ENCODE data around the gene EEPD1.

EEPD1 gene

DNA sequence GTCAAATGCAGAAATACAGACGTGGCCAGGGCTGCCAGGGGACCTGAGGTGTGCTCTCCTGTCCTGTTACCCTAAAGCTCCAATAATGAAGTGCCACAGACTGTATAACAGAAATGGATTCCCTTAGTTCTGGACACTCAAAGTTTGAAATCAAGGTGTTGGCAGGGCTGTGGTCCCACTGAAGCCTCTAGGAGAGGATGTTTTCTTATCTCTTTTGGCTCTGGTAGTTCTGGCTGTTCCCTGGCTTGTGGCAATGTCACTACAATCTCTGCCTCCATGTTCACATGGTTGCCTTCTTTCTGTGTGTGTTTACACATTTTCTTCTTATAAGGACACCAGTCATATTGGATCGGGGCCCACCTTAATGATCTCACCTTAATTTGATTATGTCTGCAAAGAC, 15.3 kb upstream of the EEPD1 start (continued):
- no peak for TF ChIP-seq ZSCAN5A (tag by site-specific recombination; IDR thresholded peaks at IDR 0.05)
- no peak for TF ChIP-seq ZNF449 (tag by site-specific recombination; IDR thresholded peaks at IDR 0.05)
- no peak for TF ChIP-seq ZNF580 (tag by site-specific recombination; IDR thresholded peaks at IDR 0.05)
- no peak for TF ChIP-seq KLF10 (tag by site-specific recombination; IDR thresholded peaks at IDR 0.05)
- TF ChIP-seq ZNF223 (tag by site-specific recombination; IDR thresholded peaks at IDR 0.05): no peak
- TF ChIP-seq, protein P1, sequence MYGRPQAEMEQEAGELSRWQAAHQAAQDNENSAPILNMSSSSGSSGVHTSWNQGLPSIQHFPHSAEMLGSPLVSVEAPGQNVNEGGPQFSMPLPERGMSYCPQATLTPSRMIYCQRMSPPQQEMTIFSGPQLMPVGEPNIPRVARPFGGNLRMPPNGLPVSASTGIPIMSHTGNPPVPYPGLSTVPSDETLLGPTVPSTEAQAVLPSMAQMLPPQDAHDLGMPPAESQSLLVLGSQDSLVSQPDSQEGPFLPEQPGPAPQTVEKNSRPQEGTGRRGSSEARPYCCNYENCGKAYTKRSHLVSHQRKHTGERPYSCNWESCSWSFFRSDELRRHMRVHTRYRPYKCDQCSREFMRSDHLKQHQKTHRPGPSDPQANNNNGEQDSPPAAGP (tag by site-specific recombination; IDR thresholded peaks at IDR 0.05): no peak
- TF ChIP-seq, protein P2, sequence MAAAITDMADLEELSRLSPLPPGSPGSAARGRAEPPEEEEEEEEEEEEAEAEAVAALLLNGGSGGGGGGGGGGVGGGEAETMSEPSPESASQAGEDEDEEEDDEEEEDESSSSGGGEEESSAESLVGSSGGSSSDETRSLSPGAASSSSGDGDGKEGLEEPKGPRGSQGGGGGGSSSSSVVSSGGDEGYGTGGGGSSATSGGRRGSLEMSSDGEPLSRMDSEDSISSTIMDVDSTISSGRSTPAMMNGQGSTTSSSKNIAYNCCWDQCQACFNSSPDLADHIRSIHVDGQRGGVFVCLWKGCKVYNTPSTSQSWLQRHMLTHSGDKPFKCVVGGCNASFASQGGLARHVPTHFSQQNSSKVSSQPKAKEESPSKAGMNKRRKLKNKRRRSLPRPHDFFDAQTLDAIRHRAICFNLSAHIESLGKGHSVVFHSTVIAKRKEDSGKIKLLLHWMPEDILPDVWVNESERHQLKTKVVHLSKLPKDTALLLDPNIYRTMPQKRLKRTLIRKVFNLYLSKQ (tag by site-specific recombination; IDR thresholded peaks at IDR 0.05; ENCODE audit: borderline replicate concordance): no peak

DNA sequence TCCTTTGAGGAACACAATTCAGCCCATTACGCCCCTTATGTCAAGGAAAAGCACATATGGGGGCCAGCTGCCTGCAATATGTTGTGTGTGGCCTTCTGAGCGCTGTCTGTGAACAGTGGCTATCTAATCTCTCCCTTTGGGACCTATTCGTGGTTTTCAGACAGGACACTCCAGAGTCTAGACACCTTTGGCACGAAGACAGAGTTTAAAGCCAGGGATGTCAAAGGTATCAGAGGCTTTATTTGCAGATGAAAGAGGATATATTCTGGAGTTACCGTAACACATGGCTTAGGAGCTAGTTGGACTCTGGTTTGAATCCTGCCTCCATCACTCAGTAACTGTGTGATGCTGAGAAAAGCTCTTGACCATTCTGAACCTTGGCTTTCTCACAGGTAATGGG, 14.8 kb upstream of the EEPD1 start:
- ChIA-PET CTCF (no interaction called here), POLR2A (no interaction called here)
- no peak overlapping the region for H3K27ac ChIP-seq (ENCODE audit: extremely low read depth, low read depth, low read length)
- no peaks in the 10 kb centered on the region for H3K9me3 ChIP-seq (ENCODE audit: control insufficient read depth, insufficient read depth, low read depth, low read length)
- TF ChIP-seq TCF7L2 (IDR thresholded peaks at IDR 0.05; ENCODE audit: borderline replicate concordance, low read depth, low read length) (no peak), ZNF184 (tag by site-specific recombination; IDR thresholded peaks at IDR 0.05) (no peak), ZNF654 (tag by site-specific recombination; IDR thresholded peaks at IDR 0.05; ENCODE audit: low read depth) (no peak), ZBTB17 (tag by site-specific recombination; IDR thresholded peaks at IDR 0.05) (no peak), ZNF623 (tag by site-specific recombination; IDR thresholded peaks at IDR 0.05) (no peak), SALL2 (tag by site-specific recombination; IDR thresholded peaks at IDR 0.05; ENCODE audit: borderline replicate concordance) (no peak), ZNF624 (tag by site-specific recombination; IDR thresholded peaks at IDR 0.05) (no peak), ZNF843 (tag by site-specific recombination; IDR thresholded peaks at IDR 0.05) (no peak), ZFP3 (tag by site-specific recombination; IDR thresholded peaks at IDR 0.05; ENCODE audit: low read depth) (no peak), ZNF621 (tag by site-specific recombination; IDR thresholded peaks at IDR 0.05) (no peak)
- TF ChIP-seq, protein P3, sequence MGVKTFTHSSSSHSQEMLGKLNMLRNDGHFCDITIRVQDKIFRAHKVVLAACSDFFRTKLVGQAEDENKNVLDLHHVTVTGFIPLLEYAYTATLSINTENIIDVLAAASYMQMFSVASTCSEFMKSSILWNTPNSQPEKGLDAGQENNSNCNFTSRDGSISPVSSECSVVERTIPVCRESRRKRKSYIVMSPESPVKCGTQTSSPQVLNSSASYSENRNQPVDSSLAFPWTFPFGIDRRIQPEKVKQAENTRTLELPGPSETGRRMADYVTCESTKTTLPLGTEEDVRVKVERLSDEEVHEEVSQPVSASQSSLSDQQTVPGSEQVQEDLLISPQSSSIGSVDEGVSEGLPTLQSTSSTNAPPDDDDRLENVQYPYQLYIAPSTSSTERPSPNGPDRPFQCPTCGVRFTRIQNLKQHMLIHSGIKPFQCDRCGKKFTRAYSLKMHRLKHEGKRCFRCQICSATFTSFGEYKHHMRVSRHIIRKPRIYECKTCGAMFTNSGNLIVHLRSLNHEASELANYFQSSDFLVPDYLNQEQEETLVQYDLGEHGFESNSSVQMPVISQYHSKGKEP (tag by site-specific recombination; IDR thresholded peaks at IDR 0.05): no peak
- H3K4me1 ChIP-seq (ENCODE audit: control insufficient read depth, insufficient read depth, low read length): no peaks in the 10 kb centered on the region
- H3K36me3 ChIP-seq (ENCODE audit: control insufficient read depth in 2 of 2, insufficient read depth in 1 of 2, low read length in 2 of 2): no peaks in the 10 kb centered on the region
- no peak overlapping the region for H3K4me3 ChIP-seq (ENCODE audit: low read depth, low read length)
